HepG2 (cell line): ENCODE results near the gene DNAJB11. TPM values are rescaled to one million over a fixed set of nuclear protein-coding genes. Genes with fewer than 3 reads are reported as not detected.
A peak's percentile ranks its signal among the peaks of the same experiment; 100 is the strongest.

Experiments
- ATAC-seq: fragments of 200-7000 bp; cut with Tn5 transposase; 3 replicates; pipeline ENCODE4 v1.9.1; 2020; ENCODE audit warnings: mild to moderate bottlenecking, moderate library complexity
- BruUV-seq: library from RNA; stranded (reverse); fragments of 400-500 nt; replicated peaks from 2 replicates; lab custom pipeline; 2021; lab: Mats Ljungman, UMichigan
- CTCF ChIA-PET: fragments of 300-600 bp; formaldehyde crosslinking; extraction: SDS; loops from one replicate; lab custom pipeline; 2021; ENCODE audit warnings: low total read pairs, inconsistent platforms, low intra/inter-chr PET ratio; lab: Yijun Ruan, JAX
- POLR2A ChIA-PET: fragments of 350-600 bp; sonication (Branson Sonifier 250); formaldehyde crosslinking; loops from one replicate; lab custom pipeline; 2020; ENCODE audit warnings: antibody characterized with exemption, inconsistent platforms; lab: Yijun Ruan, JAX
- DNase-seq: peaks from one replicate; pipeline ENCODE4 v3.0.0-alpha.2; 2015; ENCODE audit warnings: low spot score
- FAIRE-seq: peaks from 3 replicates; lab custom pipeline; 2011; peaks lifted over from hg19 to GRCh38; lab: Jason Lieb, UNC
- H2AFZ ChIP-seq: one replicate; pipeline ENCODE4 v1.6.1; 2011; ENCODE audit warnings: low read length, inconsistent platforms
- H3K27ac ChIP-seq: fragments of 300-600 bp; 3 replicates; pipeline ENCODE4 v1.8.0; 2011; ENCODE audit warnings: mixed run types, mild to moderate bottlenecking, mixed read lengths, low read length, inconsistent platforms; ENCODE audit not compliant: insufficient read depth; ENCODE audit errors: extremely low read length
- H3K27me3 ChIP-seq, 2 experiments: fragments of 200-600 bp in 1 of 2; 2 replicates in 1 of 2; 3 replicates in 1 of 2; pipeline versions ENCODE4 v1.6.0 to v1.8.0; 2011; ENCODE audit warnings: low read length in 2 of 2, mild to moderate bottlenecking in 2 of 2, moderate library complexity in 2 of 2, inconsistent platforms in 1 of 2; ENCODE audit not compliant: insufficient read depth in 2 of 2, control insufficient read depth in 1 of 2
- H3K36me3 ChIP-seq, 2 experiments: fragments of 200-600 bp in 1 of 2; replicated peaks in 1 of 2; 2 replicates in 1 of 2; 3 replicates in 1 of 2; pipeline versions ENCODE4 v1.5.1 to v1.8.0; 2011; ENCODE audit warnings: low read length in 2 of 2, inconsistent platforms in 1 of 2; ENCODE audit not compliant: insufficient read depth in 2 of 2, control insufficient read depth in 1 of 2
- H3K4me1 ChIP-seq: 2 replicates; pipeline ENCODE4 v1.5.1; 2012; ENCODE audit warnings: low read length, inconsistent platforms; ENCODE audit not compliant: insufficient read depth
- H3K4me2 ChIP-seq: 2 replicates; pipeline ENCODE4 v1.6.0; 2011; ENCODE audit warnings: low read depth, low read length, inconsistent platforms
- H3K4me3 ChIP-seq, 3 experiments: fragments of 200-600 bp in 1 of 3; sonication (generic), shearing (Covaris generic) in 1 of 3; replicated peaks in 1 of 3; 2 replicates each; pipeline ENCODE4 v1.5.1; 2011 to 2016; ENCODE audit warnings: low read length in 3 of 3, inconsistent platforms in 2 of 3, low read depth in 2 of 3, mild to moderate bottlenecking in 2 of 3, control low read depth in 1 of 3, mixed read lengths in 1 of 3; ENCODE audit not compliant: insufficient read depth in 1 of 3
- H3K79me2 ChIP-seq: one replicate; pipeline ENCODE4 v1.6.1; 2011; ENCODE audit warnings: low read length, inconsistent platforms; ENCODE audit not compliant: insufficient read depth
- H3K9ac ChIP-seq: 2 replicates; pipeline ENCODE4 v1.6.0; 2011; ENCODE audit warnings: mild to moderate bottlenecking, low read depth, low read length, inconsistent platforms; ENCODE audit not compliant: insufficient read depth
- H3K9me3 ChIP-seq: 2 replicates; pipeline ENCODE4 v1.5.1; 2012; ENCODE audit warnings: mild to moderate bottlenecking, low read length
- H4K20me1 ChIP-seq: 2 replicates; pipeline ENCODE4 v1.6.0; 2011; ENCODE audit warnings: inconsistent platforms, mild to moderate bottlenecking, low read length, moderate library complexity; ENCODE audit not compliant: insufficient read depth
- CCAR2 ChIP-seq: fragments of 200-400 bp; formaldehyde crosslinking; optimal IDR thresholded peaks from 2 replicates; pipeline ENCODE3; 2018; ENCODE audit warnings: low read depth, mild to moderate bottlenecking, low read length, moderate library complexity
- CEBPB ChIP-seq: IDR thresholded peaks from 2 replicates; pipeline ENCODE4 v1.6.1; 2011; ENCODE audit warnings: low read depth, low read length, improper control_type of control experiment, borderline replicate concordance
- HNRNPK ChIP-seq: fragments of 200-400 bp; formaldehyde crosslinking; IDR thresholded peaks from 2 replicates; pipeline ENCODE4 v1.6.1; 2018; ENCODE audit warnings: low read length, low read depth, moderate library complexity, mild to moderate bottlenecking; ENCODE audit not compliant: poor library complexity, severe bottlenecking
- NBN ChIP-seq: fragments of 450-650 bp; conservative IDR thresholded peaks from 2 replicates; pipeline ENCODE4 v1.6.1; 2017
- POLR2A ChIP-seq, 2 experiments: IDR thresholded peaks; 2 replicates each; pipeline ENCODE4 v1.6.1; 2011; ENCODE audit warnings: low read depth in 2 of 2, low read length in 2 of 2, mild to moderate bottlenecking in 1 of 2, moderate library complexity in 1 of 2; ENCODE audit not compliant: insufficient read depth in 1 of 2
- POLR2G ChIP-seq: fragments of 200-400 bp; formaldehyde crosslinking; IDR thresholded peaks from 2 replicates; pipeline ENCODE4 v1.6.1; 2018; ENCODE audit warnings: mild to moderate bottlenecking, low read depth, low read length, moderate library complexity
- RARA ChIP-seq: IDR thresholded peaks from 2 replicates; pipeline ENCODE4 v1.6.1; 2016; ENCODE audit warnings: missing genetic modification reagents, missing compliant biosample characterization
- RBFOX2 ChIP-seq: fragments of 200-400 bp; formaldehyde crosslinking; IDR thresholded peaks from 2 replicates; pipeline ENCODE4 v1.6.1; 2017; ENCODE audit warnings: low read depth, mild to moderate bottlenecking, low read length
- SMARCC2 ChIP-seq: fragments of 450-650 bp; IDR thresholded peaks from 2 replicates; pipeline ENCODE4 v1.6.1; 2017; ENCODE audit warnings: antibody characterized with exemption, mild to moderate bottlenecking
- SSRP1 ChIP-seq: IDR thresholded peaks from 2 replicates; pipeline ENCODE4 v1.6.1; 2016; ENCODE audit warnings: control low read depth
- TOE1 ChIP-seq: sonication (generic); formaldehyde crosslinking; IDR thresholded peaks from 2 replicates; pipeline ENCODE4 v1.4.0; 2020; ENCODE audit warnings: mild to moderate bottlenecking, missing genetic modification reagents
- ZNF224 ChIP-seq: sonication (generic); formaldehyde crosslinking; IDR thresholded peaks from 2 replicates; pipeline ENCODE4 v1.5.0; 2020; ENCODE audit warnings: mild to moderate bottlenecking, missing genetic modification reagents
- ZNF629 ChIP-seq: sonication (generic); formaldehyde crosslinking; conservative IDR thresholded peaks from 2 replicates; pipeline ENCODE4 v1.5.0; 2020; ENCODE audit warnings: missing genetic modification reagents
- WGBS: methylation state at CpG from one replicate; pipeline ENCODE4 v1.1.6; 2017; ENCODE audit warnings: low lambda C conversion rate; 5-methylcytosine and 5-hydroxymethylcytosine counted together
- in situ Hi-C: cut with HindIII; loops from 2 replicates; pipeline ENCODE4 v1.10.0; 2017; ENCODE audit warnings: low pct_unique_long_range_greater_than_20kb; ENCODE audit not compliant: extremely low pct_ligation_motif_present
- intact Hi-C: fragments of 100-400 bp; cut with micrococcal nuclease; formaldehyde crosslinking; loops from one replicate; pipeline ENCODE4 v1.10.0; 2022; ENCODE audit not compliant: unreplicated experiment
- polyA plus RNA-seq, 8 experiments: library from polyadenylated mRNA; depleted of rRNA in 3 of 8; stranded (reverse) in 7 of 8; unstranded in 1 of 8; fragments of >200 nt; fragmentation: Illumina TruSeq in 4 of 8; extraction: Trizol in 4 of 8; gene quantifications; 2 replicates each; pipeline versions ENCODE4 v1.2.1 to v1.2.3, GENCODE V29; 2011 to 2016; ENCODE audit warnings: low read depth in 4 of 8, missing spikeins in 1 of 8, mixed read lengths in 1 of 8; ENCODE audit not compliant: insufficient read depth in 1 of 8
- total RNA-seq, 5 experiments: library from RNA; depleted of rRNA; stranded (reverse); fragments of >200 nt; fragmentation: Illumina TruSeq; extraction: Trizol; gene quantifications; 2 replicates each; pipeline ENCODE4 v1.2.3, GENCODE V29; 2016; ENCODE audit warnings: low read depth in 1 of 5
- TF ChIP-seq, protein P1 (sequence below): sonication (generic); formaldehyde crosslinking; IDR thresholded peaks from 2 replicates; pipeline ENCODE4 v1.5.1; 2020; ENCODE audit warnings: missing genetic modification reagents, mild to moderate bottlenecking, borderline replicate concordance

The DNAJB11 gene
- total and polyA plus RNA-seq, 2 of the 13 experiments (the other 11 are each of a cell fraction or from before 2014, with no cell fraction given), result 41.0 to 132 TPM

- TF ChIP-seq HNRNPK, result no peak
- 0 out of 2 replicates have a peak, but pooled peaks have one; percentile 29 for TF ChIP-seq RARA (CRISPR knock-in tag)
- TF ChIP-seq, protein P1, sequence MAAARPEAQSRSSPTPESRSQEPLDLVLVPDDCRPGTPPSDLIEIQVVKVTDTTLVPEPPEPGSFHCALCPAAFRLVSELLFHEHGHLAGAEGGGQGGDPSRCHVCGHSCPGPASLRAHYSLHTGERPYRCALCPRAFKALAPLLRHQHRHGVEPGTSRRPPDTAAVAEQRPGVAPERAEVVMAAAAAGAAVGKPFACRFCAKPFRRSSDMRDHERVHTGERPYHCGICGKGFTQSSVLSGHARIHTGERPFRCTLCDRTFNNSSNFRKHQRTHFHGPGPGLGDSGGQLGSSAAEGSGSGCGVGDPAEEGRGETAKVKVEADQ (CRISPR knock-in tag), result 0 out of 2 replicates have a peak, but pooled peaks have one; percentile 52
- TF ChIP-seq CEBPB, result peak; percentile 64; the same call in 1 of the 2 replicates
- TF ChIP-seq TOE1 (CRISPR knock-in tag), result no peak
- no peak for TF ChIP-seq NBN
- TF ChIP-seq, all 625 proteins: peak for 12
Observed at GRCh38 chr3:186625600-186626042, 55.1 kb downstream of the DNAJB11 start (continued).

GRCh38 chr3:186626254-186626847 lies 55.8 kb downstream of the DNAJB11 start:
- Histone ChIP-seq H3K27ac (no peak overlapping the region), H3K4me1 (peaks cover 22% of the 10 kb centered on the region), H3K4me2 (no peak overlapping the region), H3K27me3 (no peaks in the 10 kb centered on the region), H2AFZ (no peak overlapping the region), H3K9me3 (no peaks in the 10 kb centered on the region), H3K79me2 (no peaks in the 10 kb centered on the region), H3K4me3 (no peak overlapping the region), H3K9ac (no peak overlapping the region), H3K36me3 (peaks cover 0 to 2% of the 10 kb centered on the region in 2 experiments; a peak in 1 of 5 replicates), H4K20me1 (peaks cover 24% of the 10 kb centered on the region)
- POLR2A ChIA-PET, result interaction anchor here (0.9 to 2.5 kb wide), 3 partner anchors 8 to 14 kb away, joined by 3 to 12 read pairs (median 7); partner anchors contain the start of gene FETUB
- BruUV-seq, result no TSS peak
- in situ Hi-C loops (no loop called here), intact Hi-C loops (no loop called here)
- CTCF ChIA-PET, result no interaction called here
- FAIRE-seq (no peak), ATAC-seq (peak; percentile 4), DNase-seq (no peak)
- TF ChIP-seq CCAR2 (peak; percentile 14), POLR2A (IDR thresholded peaks at IDR 0.05; ENCODE audit: insufficient read depth in 1 of 2, low read depth in 2 of 2, low read length in 2 of 2) (peak in 1 of 2 experiments; percentile 54; a peak in 3 of 4 replicates), POLR2G (peak; percentile 42), RBFOX2 (peak; percentile 79; the same call in 1 of the 2 replicates), SSRP1 (CRISPR knock-in tag) (0 out of 2 replicates have a peak, but pooled peaks have one; percentile 22), ZNF629 (CRISPR knock-in tag) (no peak), ZNF224 (CRISPR knock-in tag) (no peak), SMARCC2 (no peak)
- 87% methylated on average over 7 of the region's 7 CpGs for WGBS
